EL (cell line): ENCODE data around the gene CDK14.
A peak's percentile ranks its signal among the peaks of the same experiment; 100 is the strongest.

ENCODE experiments used
- DNase-seq: peaks from one replicate; pipeline ENCODE4 v3.0.0-alpha.2; 2016

Gene CDK14

DNA sequence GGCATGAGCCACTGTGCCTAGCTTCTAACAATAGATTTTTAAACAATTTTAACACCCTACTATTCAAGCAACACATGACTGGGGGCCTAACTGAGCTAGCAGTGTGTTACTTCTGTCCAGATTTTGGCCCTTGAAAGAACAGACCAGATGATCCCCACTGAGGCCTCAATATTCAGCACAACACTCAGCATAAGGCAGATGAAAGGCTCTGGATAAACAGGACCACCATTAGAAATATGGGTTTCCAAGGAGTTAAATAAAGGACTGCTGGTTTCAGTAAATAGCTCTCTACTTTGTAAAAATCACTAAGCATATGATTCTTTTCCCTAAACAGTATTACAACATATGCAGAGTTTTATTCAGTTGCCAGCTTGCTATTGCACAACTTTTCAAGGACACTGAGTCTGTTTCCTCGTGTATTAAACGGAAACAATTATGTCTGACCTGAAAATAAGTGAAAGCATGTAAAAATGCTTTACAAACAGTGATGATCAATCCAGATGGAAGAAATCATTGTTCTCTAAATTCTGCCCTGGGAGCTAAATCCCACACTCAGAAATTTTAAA lies 644.3 kb downstream of the CDK14 start:
- DNase-seq = no peak

DNA sequence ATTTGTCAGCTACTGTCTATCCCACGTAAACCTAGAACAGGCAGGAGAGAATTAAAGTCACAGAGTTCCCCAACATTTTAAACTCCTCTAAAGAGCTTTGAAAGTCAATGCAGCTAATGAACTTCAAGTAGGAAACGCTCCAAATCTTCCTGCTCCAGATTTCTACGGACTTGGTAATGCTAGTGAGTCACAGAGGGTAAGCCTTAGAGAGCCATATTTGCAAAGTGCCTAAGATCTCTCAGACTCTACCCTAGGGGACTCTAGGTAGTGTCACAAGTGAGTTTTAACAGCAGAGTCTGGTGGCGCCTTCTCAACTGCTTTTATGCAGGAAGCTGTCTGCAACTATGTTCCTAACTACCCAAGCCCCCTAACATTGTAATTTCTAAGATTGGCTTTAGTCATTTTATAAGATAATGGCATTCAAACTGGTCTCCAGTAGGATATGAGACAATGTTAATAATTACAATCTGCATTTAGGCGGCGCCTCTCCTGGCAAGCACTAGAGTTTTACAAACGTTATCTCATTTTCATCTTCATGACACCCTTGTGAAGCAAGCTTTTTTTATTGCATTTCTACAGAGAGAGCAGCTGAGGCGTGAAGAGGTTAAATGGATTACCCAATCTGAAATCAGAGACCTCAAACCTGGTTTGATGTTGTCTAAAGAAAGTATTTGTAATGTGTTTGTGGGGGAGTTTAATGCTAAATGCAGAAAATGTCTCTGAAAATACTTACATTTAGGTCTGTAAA lies 646.1 kb downstream of the CDK14 start:
- DNase-seq = peak; percentile 52

DNA sequence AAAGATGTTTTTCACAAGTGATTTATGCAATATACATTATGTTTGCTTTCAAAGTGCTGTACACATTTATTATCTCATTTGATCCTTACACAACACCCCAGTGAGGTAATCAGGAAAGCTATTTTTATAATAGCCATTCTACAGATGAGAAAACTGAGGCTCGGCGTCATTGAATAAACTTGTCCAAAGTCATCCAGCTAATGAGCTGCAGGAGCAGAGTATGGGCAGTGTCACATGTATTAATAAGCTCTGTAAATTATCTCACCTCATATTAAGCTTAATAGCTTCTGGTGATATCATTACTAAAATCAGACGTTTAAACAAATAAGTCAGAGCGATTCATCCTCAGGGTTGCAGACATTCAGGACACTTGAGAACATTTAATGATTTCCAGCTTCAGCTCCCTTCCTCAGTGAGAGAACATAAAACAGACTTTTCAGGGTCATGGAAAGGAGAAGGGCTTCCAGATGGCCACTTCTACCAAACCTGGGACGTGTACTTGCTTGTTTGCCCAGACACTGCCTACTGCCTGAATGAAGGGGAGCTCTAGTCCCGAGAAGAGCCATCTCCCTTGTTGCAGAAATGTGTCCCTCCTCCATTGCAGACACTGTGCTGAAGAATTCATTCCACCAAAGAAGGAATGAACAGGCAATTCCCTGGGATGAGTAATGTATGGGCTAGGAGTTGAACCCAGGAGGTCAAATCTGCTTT lies 647.6 kb downstream of the CDK14 start:
- peak; percentile 60 for DNase-seq

DNA sequence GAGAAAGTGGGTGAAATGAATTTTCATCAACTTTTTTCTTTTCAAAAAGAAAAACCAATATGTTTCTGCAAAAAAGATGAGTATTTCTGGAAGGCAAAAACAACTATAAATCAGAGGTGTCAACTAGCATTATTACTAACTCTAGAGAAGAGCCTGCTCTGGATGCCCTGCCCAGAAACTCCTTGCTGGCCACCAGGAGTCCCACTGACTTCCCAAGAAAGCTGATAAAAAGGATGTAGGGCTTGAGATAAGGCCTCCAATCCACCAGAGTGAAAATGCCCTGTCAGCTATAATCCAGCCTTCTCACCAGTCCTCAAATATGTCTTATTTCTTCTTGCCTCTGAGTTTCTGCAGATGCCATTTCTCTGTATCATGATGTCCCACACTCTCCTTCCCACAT lies 651.4 kb downstream of the CDK14 start:
- no peak for DNase-seq

DNA sequence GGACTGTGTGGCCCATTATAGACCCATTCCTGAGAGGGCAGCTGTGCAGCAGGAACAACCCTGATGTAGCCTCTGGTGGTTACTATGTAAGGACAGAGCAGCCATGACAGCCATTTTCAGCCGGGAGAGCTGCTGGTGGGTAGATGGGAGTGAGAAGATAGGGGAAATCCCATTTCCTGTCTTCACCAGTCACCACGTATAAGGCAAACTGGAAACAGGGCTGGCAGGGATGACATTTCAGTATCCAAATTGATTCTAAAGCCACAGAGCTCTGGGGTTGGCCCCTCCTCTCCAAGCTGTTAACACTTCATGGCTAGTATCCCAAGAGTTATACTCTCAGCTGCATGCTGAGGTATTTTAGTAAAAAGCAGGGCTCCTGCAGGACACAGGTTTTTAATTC lies 652.9 kb downstream of the CDK14 start:
- DNase-seq = peak; percentile 56

DNA sequence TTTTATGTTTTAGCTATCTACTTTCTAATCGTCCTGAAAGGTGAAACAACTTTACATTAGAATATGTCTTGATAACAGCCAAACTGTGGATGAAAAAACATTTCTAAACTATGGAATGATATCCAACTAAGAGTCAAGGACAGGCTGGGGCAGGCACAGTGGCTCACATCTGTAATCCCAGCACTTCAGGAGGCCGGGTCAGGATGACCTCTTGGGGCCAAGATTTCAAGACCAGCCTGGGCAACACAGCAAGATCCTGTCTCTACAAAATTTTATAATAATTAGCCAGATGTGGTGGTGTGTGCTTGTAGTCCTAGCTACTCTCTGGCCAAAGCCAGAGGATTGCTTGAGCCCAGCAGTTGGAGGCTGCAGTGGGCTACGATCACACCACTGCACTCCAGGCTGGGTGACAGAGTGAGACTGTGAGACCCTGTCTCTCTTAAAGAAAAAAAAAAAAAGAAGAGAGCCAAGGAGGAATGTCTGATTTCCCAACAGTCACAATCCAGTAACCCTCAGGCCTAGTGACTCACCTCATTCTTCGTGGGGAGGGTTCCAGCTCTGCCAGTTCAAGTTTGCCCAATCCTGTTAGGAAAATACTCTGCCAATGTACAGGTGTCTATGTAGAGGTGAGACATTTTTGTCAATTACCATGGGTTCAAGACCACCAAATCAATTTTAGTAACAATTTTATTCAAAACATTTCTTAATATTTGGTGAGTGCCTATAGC lies 653.5 kb downstream of the CDK14 start:
- peak; percentile 82 for DNase-seq

DNA sequence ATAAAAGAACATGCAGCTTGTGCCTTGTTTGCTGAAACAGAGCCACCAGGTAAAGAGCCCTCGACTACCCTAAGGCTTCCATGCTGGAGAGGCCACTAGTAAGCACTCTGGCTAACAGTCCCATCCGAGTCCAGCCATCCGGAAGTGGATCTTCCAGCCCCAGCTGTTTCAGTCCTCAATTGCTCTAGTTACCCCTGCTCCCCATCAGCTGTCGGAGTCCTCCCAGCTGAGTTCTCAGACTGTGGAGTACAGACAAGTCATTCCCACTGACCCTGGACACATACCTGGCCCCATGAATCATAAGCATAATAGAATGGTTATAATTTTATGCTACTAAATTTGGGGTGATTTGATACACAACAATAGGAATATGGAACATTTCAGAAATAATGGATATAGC lies 654.6 kb downstream of the CDK14 start:
- no peak for DNase-seq

DNA sequence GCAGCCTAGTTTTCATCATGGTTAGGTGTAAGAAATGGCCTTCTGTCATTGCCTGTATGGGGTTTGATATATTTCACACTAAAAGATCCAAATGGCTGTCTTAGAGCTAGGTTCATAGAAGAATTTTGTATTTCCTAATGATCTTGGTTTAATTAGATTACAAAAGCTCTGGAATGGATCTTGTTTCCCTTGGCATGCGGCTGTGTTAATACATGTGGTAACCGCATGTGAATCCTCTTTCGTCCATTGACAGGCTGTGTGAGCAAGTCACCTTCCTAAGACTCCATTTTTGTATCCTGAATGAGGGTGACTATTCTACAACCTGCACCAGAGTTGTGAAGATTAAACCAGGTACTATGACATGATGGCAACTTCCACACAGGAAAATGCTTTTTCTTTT lies 655.8 kb downstream of the CDK14 start:
- DNase-seq = no peak
